Endothelial cell (in vitro differentiated cells): Measurements from ENCODE around the gene ATPAF2. TPM values are rescaled to one million over a fixed set of nuclear protein-coding genes. Genes with fewer than 3 reads are reported as not detected.

Experiments used
- DNase-seq: peaks from one replicate; pipeline ENCODE4 v3.0.0; 2021; ENCODE audit warnings: low spot score
- H3K27ac Mint-ChIP-seq: one replicate; pipeline ENCODE4 v1.8.0; 2021; ENCODE audit warnings: mixed read lengths, inconsistent platforms; ENCODE audit not compliant: unreplicated experiment
- H3K27me3 Mint-ChIP-seq: one replicate; pipeline ENCODE4 v1.8.0; 2021; ENCODE audit warnings: mild to moderate bottlenecking, moderate library complexity, mixed read lengths, inconsistent platforms; ENCODE audit not compliant: unreplicated experiment
- H3K36me3 Mint-ChIP-seq: one replicate; pipeline ENCODE4 v1.8.0; 2021; ENCODE audit warnings: mild to moderate bottlenecking, low read depth, mixed read lengths, inconsistent platforms; ENCODE audit not compliant: unreplicated experiment
- H3K4me1 Mint-ChIP-seq: one replicate; pipeline ENCODE4 v1.8.0; 2021; ENCODE audit warnings: mild to moderate bottlenecking, mixed read lengths, inconsistent platforms; ENCODE audit not compliant: unreplicated experiment
- H3K4me3 Mint-ChIP-seq: one replicate; pipeline ENCODE4 v1.8.0; 2021; ENCODE audit warnings: mild to moderate bottlenecking, mixed read lengths, inconsistent platforms; ENCODE audit not compliant: unreplicated experiment
- H3K9me3 Mint-ChIP-seq: one replicate; pipeline ENCODE4 v1.8.0; 2021; ENCODE audit warnings: mixed read lengths, inconsistent platforms; ENCODE audit not compliant: unreplicated experiment
- CTCF ChIP-seq: fragments of 200-600 bp; sonication (generic); IDR thresholded peaks from one replicate; pipeline ENCODE4 v1.5.0; 2021; ENCODE audit warnings: antibody characterized with exemption; ENCODE audit not compliant: unreplicated experiment
- total RNA-seq: library from RNA; stranded (reverse); fragmentation: NEBNext Ultra II Directional; extraction: Animal tissue kit (Norgen Biotek cat#: 25700); gene quantifications from one replicate; pipeline ENCODE4 v1.2.1, GENCODE V29; 2021; ENCODE audit not compliant: unreplicated experiment

ATPAF2 gene
- total RNA-seq, 1 donor from 2014 or later, result 24.7 TPM

- peaks cover 13% of the 10 kb centered on the region for H3K4me1 Mint-ChIP-seq
- H3K27ac Mint-ChIP-seq, result no peak overlapping the region
- H3K27me3 Mint-ChIP-seq, result peaks cover 21% of the 10 kb centered on the region
- no peaks in the 10 kb centered on the region for H3K9me3 Mint-ChIP-seq
- no peak overlapping the region for H3K4me3 Mint-ChIP-seq
- DNase-seq, result no peak
- no peak for TF ChIP-seq CTCF
- peaks cover 7% of the 10 kb centered on the region for H3K36me3 Mint-ChIP-seq
Measured at GRCh38 chr17:17979778-17980177, 59.2 kb downstream of the ATPAF2 start.

- Mint-ChIP-seq H3K4me1 (peaks cover 13% of the 10 kb centered on the region), H3K27ac (peak overlapping the region; percentile 4), H3K27me3 (peaks cover 19% of the 10 kb centered on the region), H3K4me3 (peak overlapping the region; percentile 5), H3K36me3 (peaks cover 7% of the 10 kb centered on the region), H3K9me3 (no peaks in the 10 kb centered on the region)
- DNase-seq, result no peak
- no peak for TF ChIP-seq CTCF
Measured at GRCh38 chr17:17978481-17979424, 60.2 kb downstream of the ATPAF2 start.

GRCh38 chr17:17976931-17977570 is 61.9 kb downstream of the ATPAF2 start:
- no peak overlapping the region for H3K27ac Mint-ChIP-seq
- H3K27me3 Mint-ChIP-seq, result peaks cover 20% of the 10 kb centered on the region
- peaks cover 7% of the 10 kb centered on the region for H3K36me3 Mint-ChIP-seq
- TF ChIP-seq CTCF, result no peak
- H3K4me1 Mint-ChIP-seq, result peaks cover 16% of the 10 kb centered on the region
- no peak for DNase-seq
- no peaks in the 10 kb centered on the region for H3K9me3 Mint-ChIP-seq
- no peak overlapping the region for H3K4me3 Mint-ChIP-seq

- no peak for TF ChIP-seq CTCF
- Mint-ChIP-seq H3K27me3 (peaks cover 20% of the 10 kb centered on the region), H3K4me3 (peak overlapping the region; percentile 45), H3K4me1 (peaks cover 19% of the 10 kb centered on the region), H3K36me3 (peaks cover 7% of the 10 kb centered on the region), H3K9me3 (no peaks in the 10 kb centered on the region), H3K27ac (no peak overlapping the region)
- no peak for DNase-seq
Measured at GRCh38 chr17:17975436-17975835, 63.5 kb downstream of the ATPAF2 start.

- peak overlapping the region; percentile 94 for H3K27ac Mint-ChIP-seq
- H3K36me3 Mint-ChIP-seq, result peaks cover 2% of the 10 kb centered on the region
- no peak for TF ChIP-seq CTCF
- no peak for DNase-seq
- peaks cover 14% of the 10 kb centered on the region for H3K27me3 Mint-ChIP-seq
- peaks cover 19% of the 10 kb centered on the region for H3K4me1 Mint-ChIP-seq
- peak overlapping the region; percentile 96 for H3K4me3 Mint-ChIP-seq
- H3K9me3 Mint-ChIP-seq, result no peaks in the 10 kb centered on the region
Measured at GRCh38 chr17:17972952-17973254, 66.1 kb downstream of the ATPAF2 start.
